Immature natural killer cell (primary cell): ENCODE measurements around the gene GAPDHS. TPM values are rescaled to one million over a fixed set of nuclear protein-coding genes. Genes with fewer than 3 reads are reported as not detected.

Source experiments
- DNase-seq, 3 donors: peaks; one replicate each; pipeline ENCODE4 v3.0.0; 2022; ENCODE audit warnings: mixed read lengths in 1 of 3
- H3K27ac Mint-ChIP-seq, 6 donors: one replicate each; pipeline ENCODE4 v1.8.0; 2020; ENCODE audit warnings: mixed read lengths in 6 of 6, mild to moderate bottlenecking in 5 of 6, inconsistent platforms in 4 of 6, moderate library complexity in 3 of 6
- H3K27me3 Mint-ChIP-seq, 3 donors: one replicate each; pipeline ENCODE4 v1.8.0; 2020 to 2021; ENCODE audit warnings: low read depth in 3 of 3, mild to moderate bottlenecking in 3 of 3, mixed read lengths in 3 of 3, moderate library complexity in 3 of 3, inconsistent platforms in 1 of 3
- H3K36me3 Mint-ChIP-seq, 3 donors: one replicate each; pipeline ENCODE4 v1.8.0; 2020; ENCODE audit warnings: mixed read lengths in 3 of 3, inconsistent platforms in 2 of 3, mild to moderate bottlenecking in 2 of 3
- H3K4me1 Mint-ChIP-seq, 2 donors: one replicate each; pipeline ENCODE4 v1.8.0; 2020; ENCODE audit warnings: inconsistent platforms in 2 of 2, mild to moderate bottlenecking in 2 of 2, mixed read lengths in 2 of 2, moderate library complexity in 1 of 2
- H3K4me3 Mint-ChIP-seq, 5 donors: one replicate each; pipeline ENCODE4 v1.8.0; 2020; ENCODE audit warnings: mild to moderate bottlenecking in 5 of 5, mixed read lengths in 5 of 5, inconsistent platforms in 3 of 5, moderate library complexity in 3 of 5
- H3K9me3 Mint-ChIP-seq, 6 donors: one replicate each; pipeline ENCODE4 v1.8.0; 2020; ENCODE audit warnings: mild to moderate bottlenecking in 6 of 6, mixed read lengths in 6 of 6, inconsistent platforms in 4 of 6, moderate library complexity in 3 of 6
- polyA plus RNA-seq, 3 donors: library from polyadenylated mRNA; unstranded; fragments of 300-500 nt; fragmentation: Illumina TruSeq; gene quantifications; one replicate each; pipeline ENCODE4 v1.2.3, GENCODE V29; 2021

Gene GAPDHS
- polyA plus RNA-seq, 3 donors from 2014 or later, result not detected

- peaks cover 9 to 30% (median 9%) of the 10 kb centered on the region in 3 donors for H3K27me3 Mint-ChIP-seq
- no peaks in the 10 kb centered on the region for H3K9me3 Mint-ChIP-seq
- H3K4me1 Mint-ChIP-seq, result peaks cover 36 to 43% of the 10 kb centered on the region in 2 donors
- H3K36me3 Mint-ChIP-seq, result no peaks in the 10 kb centered on the region
- no peak for DNase-seq
- peak overlapping the region in 1 of 6 donors; percentile 37 for H3K27ac Mint-ChIP-seq
- H3K4me3 Mint-ChIP-seq, result peak overlapping the region in 3 of 5 donors; percentile 21 to 38 (median 35)
These were observed 1.7 kb downstream of the GAPDHS start for GRCh38 chr19:35534803-35535480.

- DNase-seq, result no peak
- H3K4me1 Mint-ChIP-seq, result peaks cover 24 to 31% of the 10 kb centered on the region in 2 donors
- H3K9me3 Mint-ChIP-seq, result no peaks in the 10 kb centered on the region
- no peak overlapping the region for H3K4me3 Mint-ChIP-seq
- peaks cover 0 to 5% (median 0%) of the 10 kb centered on the region in 3 donors for H3K36me3 Mint-ChIP-seq
- peaks cover 2 to 16% (median 6%) of the 10 kb centered on the region in 3 donors for H3K27me3 Mint-ChIP-seq
- H3K27ac Mint-ChIP-seq, result peak overlapping the region in 2 of 6 donors; percentile 17 to 28
These were observed 6.1 kb downstream of the GAPDHS start for GRCh38 chr19:35539314-35539713.

- peak overlapping the region in 1 of 6 donors; percentile 49 for H3K27ac Mint-ChIP-seq
- no peaks in the 10 kb centered on the region for H3K9me3 Mint-ChIP-seq
- H3K36me3 Mint-ChIP-seq, result peaks cover 0 to 5% (median 0%) of the 10 kb centered on the region in 3 donors
- no peak for DNase-seq
- no peak overlapping the region for H3K4me3 Mint-ChIP-seq
- peaks cover 2 to 14% (median 5%) of the 10 kb centered on the region in 3 donors for H3K27me3 Mint-ChIP-seq
- peaks cover 27 to 32% of the 10 kb centered on the region in 2 donors for H3K4me1 Mint-ChIP-seq
These were observed 6.6 kb downstream of the GAPDHS start for GRCh38 chr19:35539850-35540249.

- Mint-ChIP-seq H3K36me3 (peaks cover 0 to 5% (median 0%) of the 10 kb centered on the region in 3 donors), H3K4me3 (no peak overlapping the region), H3K4me1 (peaks cover 25 to 32% of the 10 kb centered on the region in 2 donors), H3K9me3 (no peaks in the 10 kb centered on the region), H3K27me3 (peaks cover 2 to 12% (median 4%) of the 10 kb centered on the region in 3 donors), H3K27ac (peak overlapping the region in 2 of 6 donors; percentile 3 to 49)
- no peak for DNase-seq
These were observed 7.2 kb downstream of the GAPDHS start for GRCh38 chr19:35540356-35540927.

GRCh38 chr19:35542209-35542608 is 9.0 kb downstream of the GAPDHS start:
- Mint-ChIP-seq H3K4me3 (no peak overlapping the region), H3K4me1 (peaks cover 29 to 33% of the 10 kb centered on the region in 2 donors), H3K9me3 (no peaks in the 10 kb centered on the region), H3K27ac (no peak overlapping the region), H3K36me3 (peaks cover 0 to 5% (median 0%) of the 10 kb centered on the region in 3 donors), H3K27me3 (peaks cover 7 to 9% (median 8%) of the 10 kb centered on the region in 3 donors)
- DNase-seq, result no peak

GRCh38 chr19:35543280-35544109 is 10.2 kb downstream of the GAPDHS start:
- H3K36me3 Mint-ChIP-seq, result peaks cover 0 to 5% (median 0%) of the 10 kb centered on the region in 3 donors
- H3K27me3 Mint-ChIP-seq, result peaks cover 4 to 10% (median 10%) of the 10 kb centered on the region in 3 donors
- DNase-seq, result no peak
- H3K27ac Mint-ChIP-seq, result no peak overlapping the region
- peak overlapping the region in 1 of 5 donors; percentile 89 for H3K4me3 Mint-ChIP-seq
- no peaks in the 10 kb centered on the region for H3K9me3 Mint-ChIP-seq
- peaks cover 31 to 33% of the 10 kb centered on the region in 2 donors for H3K4me1 Mint-ChIP-seq

- Mint-ChIP-seq H3K4me1 (peaks cover 29 to 30% of the 10 kb centered on the region in 2 donors), H3K4me3 (peak overlapping the region; percentile 87 to 91 (median 89)), H3K27me3 (peaks cover 4 to 10% (median 10%) of the 10 kb centered on the region in 3 donors), H3K9me3 (no peaks in the 10 kb centered on the region), H3K27ac (peak overlapping the region; percentile 86 to 95 (median 94)), H3K36me3 (peaks cover 0 to 8% (median 0%) of the 10 kb centered on the region in 3 donors)
- no peak for DNase-seq
These were observed 11.0 kb downstream of the GAPDHS start for GRCh38 chr19:35544110-35544802.

GRCh38 chr19:35545001-35545854 is 12.0 kb downstream of the GAPDHS start, which contains the start of gene TMEM147:
Gene TMEM147, plus strand, starts transcription at chr19:35545626. Its CDS starts 114 bp downstream, at chr19:35545740.
- peak; percentile 81 to 83 (median 83) for DNase-seq
- Mint-ChIP-seq H3K9me3 (no peaks in the 10 kb centered on the region), H3K4me3 (peak within 1 kb of the TSS; percentile 89 to 91 (median 90)), H3K36me3 (peaks cover 0 to 9% (median 0%) of the 10 kb centered on the region in 3 donors), H3K27me3 (peaks cover 4 to 10% (median 10%) of the 10 kb centered on the region in 3 donors), H3K4me1 (peaks cover 24 to 28% of the 10 kb centered on the region in 2 donors), H3K27ac (peak within 1 kb of the TSS; percentile 86 to 97 (median 94))

- peak; percentile 85 to 86 (median 85) for DNase-seq
- peaks cover 24 to 28% of the 10 kb centered on the region in 2 donors for H3K4me1 Mint-ChIP-seq
- peak overlapping the region; percentile 89 to 91 (median 90) for H3K4me3 Mint-ChIP-seq
- peaks cover 0 to 4% (median 0%) of the 10 kb centered on the region in 3 donors for H3K36me3 Mint-ChIP-seq
- peaks cover 4 to 10% (median 10%) of the 10 kb centered on the region in 3 donors for H3K27me3 Mint-ChIP-seq
- no peaks in the 10 kb centered on the region for H3K9me3 Mint-ChIP-seq
- H3K27ac Mint-ChIP-seq, result peak overlapping the region; percentile 79 to 97 (median 90)
These were observed 12.7 kb downstream of the GAPDHS start for GRCh38 chr19:35545855-35546381.

- peak overlapping the region; percentile 89 to 91 (median 90) for H3K4me3 Mint-ChIP-seq
- H3K27me3 Mint-ChIP-seq, result peaks cover 4 to 10% (median 9%) of the 10 kb centered on the region in 3 donors
- peaks cover 0 to 4% (median 0%) of the 10 kb centered on the region in 3 donors for H3K36me3 Mint-ChIP-seq
- H3K4me1 Mint-ChIP-seq, result peaks cover 24 to 28% of the 10 kb centered on the region in 2 donors
- H3K27ac Mint-ChIP-seq, result peak overlapping the region; percentile 73 to 97 (median 90)
- no peak for DNase-seq
- H3K9me3 Mint-ChIP-seq, result no peaks in the 10 kb centered on the region
These were observed 13.3 kb downstream of the GAPDHS start for GRCh38 chr19:35546532-35546931.

- peak; percentile 60 to 65 (median 61) for DNase-seq
- H3K4me3 Mint-ChIP-seq, result no peak overlapping the region
- peak overlapping the region in 4 of 6 donors; percentile 53 to 79 (median 72) for H3K27ac Mint-ChIP-seq
- H3K36me3 Mint-ChIP-seq, result peaks cover 0 to 4% (median 0%) of the 10 kb centered on the region in 3 donors
- H3K4me1 Mint-ChIP-seq, result peaks cover 22 to 25% of the 10 kb centered on the region in 2 donors
- no peaks in the 10 kb centered on the region for H3K9me3 Mint-ChIP-seq
- H3K27me3 Mint-ChIP-seq, result peaks cover 7 to 9% (median 8%) of the 10 kb centered on the region in 3 donors
These were observed 16.0 kb downstream of the GAPDHS start for GRCh38 chr19:35549174-35549788.
